B cell (primary cell): Measurements from ENCODE around the gene SLC8A3. TPM values are rescaled to one million over a fixed set of nuclear protein-coding genes. Genes with fewer than 3 reads are reported as not detected.

Experiments
- ATAC-seq: fragments of 200-7000 bp; cut with Tn5 transposase; one replicate; pipeline ENCODE4 v1.10.0; 2021; ENCODE audit warnings: low read depth, mild to moderate bottlenecking, moderate number of reproducible peaks, moderate library complexity
- CTCF ChIA-PET: fragments of 350-600 bp; sonication (Branson Sonifier 250); formaldehyde crosslinking; loops from one replicate; lab custom pipeline; 2021; ENCODE audit warnings: antibody characterized with exemption, inconsistent platforms; lab: Charles Lee
- POLR2A ChIA-PET: fragments of 350-600 bp; sonication (Branson Sonifier 250); formaldehyde crosslinking; loops from one replicate; lab custom pipeline; 2021; ENCODE audit warnings: antibody characterized with exemption; lab: Charles Lee
- DNase-seq: peaks from one replicate; pipeline ENCODE4 v3.0.0; 2013
- H2AFZ ChIP-seq: 2 replicates; pipeline ENCODE4 v1.6.1; 2012; ENCODE audit warnings: mild to moderate bottlenecking, low read depth, low read length; ENCODE audit not compliant: insufficient read depth, poor library complexity, severe bottlenecking
- H3K27ac ChIP-seq, 2 donors: 1 replicate in 1 of 2; 2 replicates in 1 of 2; pipeline ENCODE4 v1.5.1; 2012 to 2013; ENCODE audit warnings: low read length in 2 of 2, mild to moderate bottlenecking in 2 of 2, moderate library complexity in 1 of 2
- H3K27me3 ChIP-seq, 4 experiments: fragments of 200-600 bp in 1 of 4; sonication (generic) in 1 of 4; replicated peaks in 1 of 4; 1 replicate in 2 of 4; 2 replicates in 2 of 4; pipeline versions ENCODE4 v1.6.1 to v1.7.0; 2013 to 2016; ENCODE audit warnings: low read length in 3 of 4, mild to moderate bottlenecking in 2 of 4, mixed read lengths in 1 of 4, moderate library complexity in 1 of 4; ENCODE audit not compliant: insufficient read depth in 4 of 4, control insufficient read depth in 3 of 4; ENCODE audit errors: control extremely low read depth in 1 of 4
- H3K36me3 ChIP-seq, 2 experiments: replicated peaks in 1 of 2; 1 replicate in 1 of 2; 2 replicates in 1 of 2; pipeline versions ENCODE4 v1.6.1 to v1.7.1; 2013; ENCODE audit warnings: low read length in 1 of 2; ENCODE audit not compliant: insufficient read depth in 2 of 2, control insufficient read depth in 1 of 2; ENCODE audit errors: control extremely low read depth in 1 of 2, extremely low read depth in 1 of 2
- H3K4me1 ChIP-seq, 2 donors: fragments of 200-600 bp in 1 of 2; sonication (generic) in 1 of 2; 1 replicate in 1 of 2; 2 replicates in 1 of 2; pipeline versions ENCODE4 v1.5.1 to v1.6.1; 2013 to 2017; ENCODE audit warnings: low read length in 2 of 2; ENCODE audit not compliant: control insufficient read depth in 2 of 2, insufficient read depth in 2 of 2
- H3K4me2 ChIP-seq: replicated peaks from 2 replicates; pipeline ENCODE3; 2012; ENCODE audit warnings: mild to moderate bottlenecking, low read depth, low read length; ENCODE audit not compliant: poor library complexity, severe bottlenecking
- H3K4me3 ChIP-seq, 5 experiments: fragments of 200-600 bp in 1 of 5; sonication (generic) in 1 of 5; 1 replicate in 3 of 5; 2 replicates in 2 of 5; pipeline versions ENCODE4 v1.5.1 to v1.7.0; 2011 to 2016; ENCODE audit warnings: low read length in 4 of 5, mild to moderate bottlenecking in 4 of 5, low read depth in 2 of 5, control low read depth in 1 of 5, moderate library complexity in 1 of 5; ENCODE audit not compliant: insufficient read depth in 1 of 5; ENCODE audit errors: control extremely low read depth in 1 of 5, extremely low read depth in 1 of 5
- H3K79me2 ChIP-seq: fragments of 200-600 bp; sonication (generic); one replicate; pipeline ENCODE4 v1.6.0; 2016; ENCODE audit warnings: low read length; ENCODE audit not compliant: control insufficient read depth, insufficient read depth
- H3K9ac ChIP-seq: fragments of 200-600 bp; sonication (generic); 2 replicates; pipeline ENCODE4 v1.6.1; 2017; ENCODE audit warnings: mild to moderate bottlenecking, low read length, moderate library complexity
- H3K9me3 ChIP-seq, 3 donors: one replicate each; pipeline versions ENCODE4 v1.6.1 to v1.7.1; 2013; ENCODE audit warnings: low read length in 2 of 3; ENCODE audit not compliant: control insufficient read depth in 2 of 3, insufficient read depth in 1 of 3; ENCODE audit errors: control extremely low read depth in 1 of 3
- H4K20me1 ChIP-seq: 2 replicates; pipeline ENCODE4 v1.6.0; 2012; ENCODE audit warnings: mild to moderate bottlenecking, low read length; ENCODE audit not compliant: insufficient read depth, control insufficient read depth, poor library complexity, severe bottlenecking
- H3K27ac Mint-ChIP-seq: one replicate; pipeline ENCODE4 v1.8.0; 2021; ENCODE audit warnings: mixed read lengths
- H3K27me3 Mint-ChIP-seq: one replicate; pipeline ENCODE4 v1.8.0; 2021; ENCODE audit warnings: mixed read lengths
- H3K4me1 Mint-ChIP-seq: one replicate; pipeline ENCODE4 v1.8.0; 2021; ENCODE audit warnings: mixed read lengths
- H3K4me3 Mint-ChIP-seq: one replicate; pipeline ENCODE4 v1.8.0; 2021; ENCODE audit warnings: mixed read lengths
- H3K9me3 Mint-ChIP-seq: one replicate; pipeline ENCODE4 v1.8.0; 2022; ENCODE audit warnings: mixed read lengths; ENCODE audit not compliant: insufficient read depth
- EZH2 ChIP-seq: IDR thresholded peaks from 2 replicates; pipeline ENCODE4 v1.6.1; 2012; ENCODE audit warnings: borderline replicate concordance, low read depth, mild to moderate bottlenecking, moderate library complexity, low read length; ENCODE audit not compliant: insufficient read depth, poor library complexity, severe bottlenecking
- WGBS: methylation state at CpG from one replicate; pipeline ENCODE4 v1.1.5; 2013; ENCODE audit warnings: missing lambda C conversion rate; ENCODE audit not compliant: insufficient coverage; 5-methylcytosine and 5-hydroxymethylcytosine counted together
- intact Hi-C: fragments of 100-400 bp; cut with micrococcal nuclease; formaldehyde crosslinking; loops from one replicate; pipeline ENCODE4 v1.10.0; 2022
- polyA plus RNA-seq: library from polyadenylated mRNA; depleted of rRNA; stranded (reverse); fragments of >200 nt; gene quantifications from 2 replicates; pipeline ENCODE4 v1.2.3, GENCODE V29; 2012
- total RNA-seq, 2 donors: library from RNA; stranded (reverse); fragments of 120-200 nt in 1 of 2; gene quantifications; 1 replicate in 1 of 2; 2 replicates in 1 of 2; pipeline versions ENCODE4 v1.2.3 to v1.2.4, GENCODE V29; 2013 to 2022
- TF ChIP-seq, protein P1 (sequence below): fragments of 200-600 bp; IDR thresholded peaks from one replicate; pipeline ENCODE4 v1.8.0; 2022; ENCODE audit warnings: antibody characterized with exemption, mild to moderate bottlenecking

Gene SLC8A3
- total and polyA plus RNA-seq, 2 donors (not counting 1 experiment from before 2014, with no cell fraction given): 0.07 to 0.09 TPM

DNA sequence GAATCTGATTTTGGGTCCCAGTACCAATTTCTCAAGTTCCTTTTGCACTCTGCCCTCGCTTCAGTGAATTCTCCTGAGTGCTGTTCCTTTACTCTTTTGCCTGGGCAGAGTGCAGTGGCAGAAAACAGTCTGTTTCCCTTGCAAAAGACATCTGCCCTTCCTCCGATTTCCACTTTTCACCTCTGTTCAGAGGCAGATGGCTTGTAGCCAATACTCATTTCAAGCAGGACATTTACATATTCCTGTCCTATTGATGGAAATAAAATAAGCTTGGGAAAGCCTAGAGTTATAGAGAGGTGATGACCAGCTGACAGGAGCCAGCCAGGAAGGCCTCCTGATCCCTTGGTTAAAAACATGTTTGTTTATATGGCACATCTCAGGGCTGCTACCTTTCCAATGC, 111.0 kb downstream of the SLC8A3 start:
- no peaks in the 10 kb centered on the region for H3K36me3 ChIP-seq
- Mint-ChIP-seq H3K4me3 (no peak overlapping the region), H3K4me1 (no peaks in the 10 kb centered on the region), H3K27ac (no peak overlapping the region), H3K9me3 (no peaks in the 10 kb centered on the region), H3K27me3 (peaks cover 50% of the 10 kb centered on the region)
- no peaks in the 10 kb centered on the region for H3K79me2 ChIP-seq
- intact Hi-C loops: no loop called here
- ChIA-PET CTCF (no interaction called here), POLR2A (no interaction called here)
- TF ChIP-seq EZH2: no peak
- TF ChIP-seq, protein P1, sequence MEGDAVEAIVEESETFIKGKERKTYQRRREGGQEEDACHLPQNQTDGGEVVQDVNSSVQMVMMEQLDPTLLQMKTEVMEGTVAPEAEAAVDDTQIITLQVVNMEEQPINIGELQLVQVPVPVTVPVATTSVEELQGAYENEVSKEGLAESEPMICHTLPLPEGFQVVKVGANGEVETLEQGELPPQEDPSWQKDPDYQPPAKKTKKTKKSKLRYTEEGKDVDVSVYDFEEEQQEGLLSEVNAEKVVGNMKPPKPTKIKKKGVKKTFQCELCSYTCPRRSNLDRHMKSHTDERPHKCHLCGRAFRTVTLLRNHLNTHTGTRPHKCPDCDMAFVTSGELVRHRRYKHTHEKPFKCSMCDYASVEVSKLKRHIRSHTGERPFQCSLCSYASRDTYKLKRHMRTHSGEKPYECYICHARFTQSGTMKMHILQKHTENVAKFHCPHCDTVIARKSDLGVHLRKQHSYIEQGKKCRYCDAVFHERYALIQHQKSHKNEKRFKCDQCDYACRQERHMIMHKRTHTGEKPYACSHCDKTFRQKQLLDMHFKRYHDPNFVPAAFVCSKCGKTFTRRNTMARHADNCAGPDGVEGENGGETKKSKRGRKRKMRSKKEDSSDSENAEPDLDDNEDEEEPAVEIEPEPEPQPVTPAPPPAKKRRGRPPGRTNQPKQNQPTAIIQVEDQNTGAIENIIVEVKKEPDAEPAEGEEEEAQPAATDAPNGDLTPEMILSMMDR: no peak
- no peak for DNase-seq
- no peak overlapping the region for H3K27ac ChIP-seq
- H2AFZ ChIP-seq: no peak overlapping the region
- no peak overlapping the region for H3K4me2 ChIP-seq
- H4K20me1 ChIP-seq: no peaks in the 10 kb centered on the region
- H3K27me3 ChIP-seq: peaks cover 0 to 2% (median 0%) of the 10 kb centered on the region in 4 experiments
- H3K9me3 ChIP-seq: no peaks in the 10 kb centered on the region
- no peak for ATAC-seq
- no peak overlapping the region for H3K9ac ChIP-seq
- no peaks in the 10 kb centered on the region for H3K4me1 ChIP-seq
- H3K4me3 ChIP-seq: no peak overlapping the region
- 73% methylated on average over 2 of the region's 2 CpGs for WGBS

DNA sequence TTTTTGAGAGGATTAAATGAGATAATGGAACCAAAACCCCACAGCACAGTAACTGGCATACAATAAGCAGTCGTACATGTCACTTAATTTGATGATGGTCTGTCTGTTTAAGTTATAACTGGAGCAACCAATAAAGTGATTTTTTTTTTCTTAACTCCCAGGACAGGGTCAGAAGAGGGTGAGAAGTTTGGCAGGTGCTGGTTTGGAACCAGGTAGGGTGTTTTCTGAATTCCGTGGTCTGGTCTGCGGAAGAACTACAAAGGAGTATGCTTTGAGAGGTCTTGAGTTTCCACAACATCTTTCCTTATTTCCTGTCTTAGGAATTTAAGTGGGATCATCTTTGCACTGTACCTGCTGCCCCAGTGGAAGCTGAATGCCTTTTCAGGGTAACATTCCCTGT, 111.7 kb downstream of the SLC8A3 start:
- ChIA-PET CTCF (no interaction called here), POLR2A (no interaction called here)
- intact Hi-C loops: no loop called here
- H3K4me3 ChIP-seq: no peak overlapping the region
- H3K27me3 ChIP-seq: peaks cover 0 to 2% (median 0%) of the 10 kb centered on the region in 4 experiments
- Mint-ChIP-seq H3K9me3 (no peaks in the 10 kb centered on the region), H3K27ac (no peak overlapping the region), H3K4me1 (no peaks in the 10 kb centered on the region), H3K4me3 (no peak overlapping the region), H3K27me3 (peaks cover 47% of the 10 kb centered on the region)
- no peaks in the 10 kb centered on the region for H3K4me1 ChIP-seq
- ATAC-seq (no peak), DNase-seq (no peak)
- TF ChIP-seq, protein P1: no peak
- no peak for TF ChIP-seq EZH2
- H4K20me1 ChIP-seq: no peaks in the 10 kb centered on the region
- H3K27ac ChIP-seq: no peak overlapping the region
- H3K9ac ChIP-seq: no peak overlapping the region
- no peaks in the 10 kb centered on the region for H3K9me3 ChIP-seq
- no peak overlapping the region for H3K4me2 ChIP-seq
- H3K79me2 ChIP-seq: no peaks in the 10 kb centered on the region
- H3K36me3 ChIP-seq: no peaks in the 10 kb centered on the region
- H2AFZ ChIP-seq: no peak overlapping the region
- no CpG with 5 or more reads among the region's 3 CpGs for WGBS
